NCI-H510A (cell line): ENCODE measurements around the gene CCHCR1.

Experiments used
- DNase-seq: peaks from one replicate; lab custom pipeline; 2025; lab: John Stamatoyannopoulos, UW

Gene CCHCR1

GRCh38 chr6:31107052-31107451 is 50.5 kb downstream of the CCHCR1 start:
- no peak for DNase-seq

DNA sequence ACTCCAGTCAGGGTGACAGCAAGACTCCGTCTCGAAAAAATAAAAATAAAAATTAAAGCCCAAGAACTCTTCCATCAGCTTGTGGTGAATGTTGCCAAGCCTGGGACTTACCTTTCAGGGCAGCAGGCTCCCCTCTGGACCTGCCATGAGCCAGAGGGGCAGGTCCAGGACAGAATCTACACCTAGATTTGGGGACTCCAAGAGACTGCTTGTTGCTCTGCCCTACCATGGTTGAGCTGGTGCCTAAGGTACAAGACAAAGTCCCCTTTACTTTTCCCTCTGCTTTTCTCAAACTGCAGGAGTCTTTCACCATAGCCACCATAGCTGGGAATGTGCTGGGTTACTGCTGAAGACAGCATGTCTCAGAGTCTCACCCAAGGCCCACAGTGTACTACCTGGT is 54.5 kb downstream of the CCHCR1 start:
- no peak for DNase-seq

- DNase-seq: no peak
Measured at GRCh38 chr6:31098449-31098938, 59.1 kb downstream of the CCHCR1 start.

DNA sequence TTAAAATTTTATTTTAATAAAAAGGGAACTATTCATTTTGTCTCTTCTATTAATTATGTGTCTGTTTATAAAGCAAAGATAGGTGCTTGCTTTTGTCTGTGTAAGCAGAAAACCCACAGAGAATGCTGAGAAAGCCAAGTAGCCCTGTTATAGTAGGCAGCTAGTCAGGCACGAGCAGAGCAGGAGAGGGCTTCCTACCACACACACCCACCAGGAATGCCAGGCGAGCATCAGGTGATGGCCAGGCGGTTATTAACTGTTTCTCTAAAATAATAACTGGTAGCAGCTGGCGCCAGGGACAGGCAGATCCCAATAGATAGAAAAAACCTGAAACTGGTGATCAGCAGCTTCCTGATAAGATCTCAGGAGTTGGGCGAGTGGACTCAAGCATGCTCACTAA is 60.9 kb downstream of the CCHCR1 start:
- no peak for DNase-seq

DNA sequence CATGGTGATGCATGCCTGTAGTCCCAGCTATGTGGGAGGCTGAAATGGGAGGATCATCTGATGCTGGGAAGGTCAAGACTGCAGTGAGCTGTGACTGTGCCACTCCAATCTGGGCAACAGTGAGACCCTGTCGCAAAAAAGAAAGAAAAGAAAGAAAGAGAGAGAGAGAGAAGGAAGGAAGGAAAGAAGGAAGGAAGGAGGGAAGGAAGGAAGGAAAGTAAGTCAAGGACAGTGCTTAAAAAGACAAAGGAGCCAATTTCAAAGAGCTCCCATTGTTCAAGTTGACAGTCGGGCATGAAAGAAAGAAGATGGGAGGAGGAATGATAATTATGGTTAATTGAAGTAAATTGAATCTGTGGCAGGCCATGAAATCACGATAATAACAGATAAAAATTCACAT is 61.4 kb downstream of the CCHCR1 start:
- DNase-seq: no peak

DNA sequence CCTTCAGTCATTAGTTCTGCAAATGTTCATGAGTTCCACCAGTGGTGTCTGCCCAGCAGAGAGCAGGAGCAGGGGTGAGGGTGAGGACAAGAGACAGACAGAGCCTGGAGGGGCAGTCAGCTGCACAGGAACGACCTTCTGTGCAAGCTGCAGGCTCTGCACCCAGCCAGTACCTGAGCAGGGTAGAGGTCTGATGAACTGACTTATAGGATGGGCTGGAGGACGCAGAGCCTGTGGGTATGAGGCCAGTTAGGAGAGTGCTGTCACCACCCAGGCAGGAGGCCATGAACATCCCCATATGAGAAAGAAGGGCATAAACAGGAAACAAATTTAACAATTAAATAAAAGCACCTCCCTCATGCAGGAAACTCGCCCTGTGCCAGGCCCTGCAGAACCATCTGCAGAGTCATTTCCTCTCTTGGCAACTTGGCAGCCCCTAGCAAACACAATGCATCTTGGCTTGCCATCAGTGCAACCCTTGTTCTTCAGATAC is 63.2 kb downstream of the CCHCR1 start:
- DNase-seq: no peak

DNA sequence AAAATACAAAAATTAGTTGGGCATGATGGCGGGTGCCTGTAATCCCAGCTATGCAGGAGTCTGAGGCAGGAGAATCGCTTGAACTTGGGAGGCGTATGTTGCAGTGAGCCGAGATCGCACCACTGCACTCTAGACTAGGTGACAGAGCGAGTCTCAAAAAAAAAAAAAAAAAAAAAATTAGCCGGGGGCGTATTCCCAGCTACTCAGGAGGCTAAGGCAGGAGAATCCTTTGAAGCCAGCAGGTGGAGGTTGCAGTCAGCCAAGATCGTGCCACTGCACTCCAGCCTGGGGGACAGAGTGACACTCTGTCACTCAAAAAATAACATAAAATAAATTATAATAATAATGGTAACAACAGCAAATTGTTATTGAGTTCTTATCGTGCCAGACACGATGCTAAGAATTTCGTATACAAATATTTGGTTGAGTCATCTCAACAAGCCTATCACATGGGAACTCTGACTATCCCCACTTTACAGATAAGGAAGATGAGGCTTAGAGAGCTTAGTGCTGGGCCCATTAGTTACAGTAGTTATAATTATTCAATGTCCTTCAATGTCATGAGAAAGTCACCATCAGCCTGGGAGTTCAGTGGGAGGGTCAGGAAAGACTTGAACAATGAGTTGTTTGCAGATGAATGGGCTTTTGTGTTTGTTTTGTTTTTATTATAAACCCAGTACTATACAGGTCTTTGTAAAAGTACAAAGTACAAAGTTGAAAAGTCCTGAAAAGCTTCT is 64.7 kb downstream of the CCHCR1 start:
- no peak for DNase-seq
